SU-DHL-6 (cell line): ENCODE results near the gene CAV1.

Source experiments
- H2AFZ ChIP-seq: fragments of 200-600 bp; sonication (generic); 2 replicates; pipeline ENCODE4 v1.6.1; 2014; ENCODE audit warnings: low read depth, mild to moderate bottlenecking, moderate library complexity, mixed read lengths, antibody characterized with exemption, low read length; ENCODE audit not compliant: severe bottlenecking
- H3F3A ChIP-seq: fragments of 200-600 bp; shearing (Covaris generic); 2 replicates; pipeline ENCODE4 v1.6.0; 2016; ENCODE audit warnings: antibody characterized with exemption, mild to moderate bottlenecking; ENCODE audit not compliant: insufficient read depth
- H3K27ac ChIP-seq: fragments of 200-600 bp; sonication (generic); 2 replicates; pipeline ENCODE4 v1.5.1; 2016; ENCODE audit warnings: low read depth, mild to moderate bottlenecking, low read length, moderate library complexity, mixed read lengths
- H3K27me3 ChIP-seq: fragments of 200-600 bp; sonication (generic), shearing (Covaris generic); 2 replicates; pipeline ENCODE4 v1.6.0; 2014; ENCODE audit warnings: mild to moderate bottlenecking, low read length
- H3K36me3 ChIP-seq: fragments of 200-600 bp; sonication (generic); 2 replicates; pipeline ENCODE4 v1.6.1; 2014; ENCODE audit warnings: mild to moderate bottlenecking, low read length, mixed read lengths
- H3K4me2 ChIP-seq: fragments of 300-600, 200-600 bp; shearing (Covaris generic), sonication (generic); 2 replicates; pipeline ENCODE4 v1.6.0; 2014; ENCODE audit warnings: low read length, low read depth, mild to moderate bottlenecking; ENCODE audit not compliant: poor library complexity, severe bottlenecking
- H3K4me3 ChIP-seq: fragments of 200-600 bp; sonication (generic); 2 replicates; pipeline ENCODE4 v1.5.1; 2014; ENCODE audit warnings: antibody characterized with exemption, low read length, mild to moderate bottlenecking, mixed read lengths; ENCODE audit not compliant: insufficient read depth, poor library complexity, severe bottlenecking
- H3K79me2 ChIP-seq: fragments of 200-600 bp; sonication (generic); 2 replicates; pipeline ENCODE4 v1.6.1; 2014; ENCODE audit warnings: mild to moderate bottlenecking, low read length, moderate library complexity; ENCODE audit not compliant: insufficient read depth
- H3K9ac ChIP-seq: fragments of 200-600 bp; sonication (generic); 2 replicates; pipeline ENCODE4 v1.7.0; 2014; ENCODE audit warnings: mild to moderate bottlenecking, low read length
- H3K9me2 ChIP-seq: fragments of 200-600 bp; sonication (generic); replicated peaks from 2 replicates; pipeline ENCODE4 v1.6.1; 2014; ENCODE audit warnings: low read length; ENCODE audit not compliant: insufficient read depth
- H3K9me3 ChIP-seq: fragments of 200-600 bp; sonication (generic); 2 replicates; pipeline ENCODE4 v1.6.1; 2014; ENCODE audit warnings: low read length, mixed read lengths; ENCODE audit not compliant: insufficient read depth
- H4K20me1 ChIP-seq: fragments of 200-600 bp; sonication (generic); 2 replicates; pipeline ENCODE4 v1.6.1; 2014; ENCODE audit warnings: low read depth, mild to moderate bottlenecking, antibody characterized with exemption, low read length, moderate library complexity, mixed read lengths
- EZH2phosphoT487 ChIP-seq: fragments of 200-600 bp; sonication (generic), shearing (Covaris generic); conservative IDR thresholded peaks from 2 replicates; pipeline ENCODE4 v1.6.1; 2018; ENCODE audit warnings: mild to moderate bottlenecking, antibody characterized with exemption, low read length, moderate library complexity, mixed read lengths
- TF ChIP-seq, protein P1 (sequence below): fragments of 200-600 bp; sonication (generic); IDR thresholded peaks from one replicate; pipeline ENCODE4 v1.5.1; 2017; ENCODE audit warnings: antibody characterized with exemption, mild to moderate bottlenecking, low read length, moderate library complexity; ENCODE audit not compliant: insufficient read depth, poor library complexity, severe bottlenecking

The CAV1 gene

DNA sequence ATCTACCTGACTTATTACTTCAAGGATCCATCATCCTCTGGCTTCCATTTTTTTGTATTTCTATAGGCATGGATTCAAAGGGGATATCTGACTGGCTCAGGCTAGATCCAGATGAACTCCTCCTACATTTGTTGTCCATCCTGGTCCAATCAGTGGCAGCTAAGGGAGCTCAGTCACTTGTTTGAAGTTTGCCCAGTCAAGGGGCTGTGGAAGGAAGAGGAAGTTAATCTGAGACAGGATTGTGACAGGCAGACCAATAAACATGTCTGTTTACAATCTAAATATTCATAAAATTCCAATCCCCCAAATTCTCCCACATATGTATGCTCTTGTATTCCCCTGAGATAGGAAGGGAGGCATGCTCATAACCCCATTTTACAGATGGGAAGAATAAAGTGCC, 48.7 kb downstream of the CAV1 start:
- TF ChIP-seq, protein P1, sequence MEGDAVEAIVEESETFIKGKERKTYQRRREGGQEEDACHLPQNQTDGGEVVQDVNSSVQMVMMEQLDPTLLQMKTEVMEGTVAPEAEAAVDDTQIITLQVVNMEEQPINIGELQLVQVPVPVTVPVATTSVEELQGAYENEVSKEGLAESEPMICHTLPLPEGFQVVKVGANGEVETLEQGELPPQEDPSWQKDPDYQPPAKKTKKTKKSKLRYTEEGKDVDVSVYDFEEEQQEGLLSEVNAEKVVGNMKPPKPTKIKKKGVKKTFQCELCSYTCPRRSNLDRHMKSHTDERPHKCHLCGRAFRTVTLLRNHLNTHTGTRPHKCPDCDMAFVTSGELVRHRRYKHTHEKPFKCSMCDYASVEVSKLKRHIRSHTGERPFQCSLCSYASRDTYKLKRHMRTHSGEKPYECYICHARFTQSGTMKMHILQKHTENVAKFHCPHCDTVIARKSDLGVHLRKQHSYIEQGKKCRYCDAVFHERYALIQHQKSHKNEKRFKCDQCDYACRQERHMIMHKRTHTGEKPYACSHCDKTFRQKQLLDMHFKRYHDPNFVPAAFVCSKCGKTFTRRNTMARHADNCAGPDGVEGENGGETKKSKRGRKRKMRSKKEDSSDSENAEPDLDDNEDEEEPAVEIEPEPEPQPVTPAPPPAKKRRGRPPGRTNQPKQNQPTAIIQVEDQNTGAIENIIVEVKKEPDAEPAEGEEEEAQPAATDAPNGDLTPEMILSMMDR = no peak
- TF ChIP-seq EZH2phosphoT487 = no peak
- Histone ChIP-seq H3F3A (no peaks in the 10 kb centered on the region), H3K9ac (no peak overlapping the region), H3K4me2 (no peak overlapping the region), H3K9me2 (no peaks in the 10 kb centered on the region), H4K20me1 (no peaks in the 10 kb centered on the region), H3K9me3 (no peaks in the 10 kb centered on the region), H3K36me3 (no peaks in the 10 kb centered on the region), H3K27me3 (no peaks in the 10 kb centered on the region), H2AFZ (no peak overlapping the region), H3K27ac (no peak overlapping the region), H3K4me3 (no peak overlapping the region), H3K79me2 (no peaks in the 10 kb centered on the region)

DNA sequence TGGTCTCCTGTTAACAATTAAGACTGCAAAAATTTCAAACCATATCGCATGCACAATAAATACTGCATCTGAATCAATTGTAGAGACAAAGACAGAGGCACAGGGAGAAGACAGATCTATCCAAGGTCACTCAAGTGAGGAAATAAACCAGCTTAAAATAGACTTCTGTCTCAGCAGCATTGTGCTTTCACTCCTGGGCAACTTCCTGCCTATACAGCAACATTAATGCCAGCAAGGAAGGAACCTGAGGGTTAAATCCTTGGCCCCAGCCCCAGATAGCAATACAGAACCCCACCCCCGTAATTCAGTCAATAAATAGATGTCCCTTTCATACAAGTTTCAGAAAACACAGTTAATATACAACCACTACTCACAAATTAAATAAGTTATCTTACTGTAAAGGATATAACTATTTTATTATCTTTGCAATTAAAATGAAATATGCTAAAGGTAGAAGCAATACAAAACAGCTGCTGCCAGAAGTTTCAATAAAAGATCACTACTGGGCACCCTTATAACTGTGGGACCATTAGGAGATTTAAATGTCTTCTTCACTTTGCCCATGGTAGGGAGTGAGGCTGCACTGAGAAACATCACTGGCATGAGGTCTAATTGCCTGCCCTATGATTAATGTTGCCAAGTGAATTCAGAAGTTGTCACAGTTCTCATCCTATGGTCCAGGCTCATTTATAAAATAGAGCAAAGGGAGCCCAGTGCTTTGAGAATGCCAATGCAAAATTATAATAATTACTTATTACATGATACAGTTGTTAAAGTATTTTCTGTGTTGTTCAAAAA, 49.4 kb downstream of the CAV1 start:
- Histone ChIP-seq H3K4me3 (no peak overlapping the region), H3K27me3 (no peaks in the 10 kb centered on the region), H3K9me3 (no peaks in the 10 kb centered on the region), H3K36me3 (no peaks in the 10 kb centered on the region), H4K20me1 (no peaks in the 10 kb centered on the region), H3K4me2 (no peak overlapping the region), H3K27ac (no peak overlapping the region), H3K9ac (no peak overlapping the region), H3K79me2 (no peaks in the 10 kb centered on the region), H2AFZ (no peak overlapping the region), H3K9me2 (no peaks in the 10 kb centered on the region), H3F3A (no peaks in the 10 kb centered on the region)
- no peak for TF ChIP-seq EZH2phosphoT487
- TF ChIP-seq, protein P1 = no peak

DNA sequence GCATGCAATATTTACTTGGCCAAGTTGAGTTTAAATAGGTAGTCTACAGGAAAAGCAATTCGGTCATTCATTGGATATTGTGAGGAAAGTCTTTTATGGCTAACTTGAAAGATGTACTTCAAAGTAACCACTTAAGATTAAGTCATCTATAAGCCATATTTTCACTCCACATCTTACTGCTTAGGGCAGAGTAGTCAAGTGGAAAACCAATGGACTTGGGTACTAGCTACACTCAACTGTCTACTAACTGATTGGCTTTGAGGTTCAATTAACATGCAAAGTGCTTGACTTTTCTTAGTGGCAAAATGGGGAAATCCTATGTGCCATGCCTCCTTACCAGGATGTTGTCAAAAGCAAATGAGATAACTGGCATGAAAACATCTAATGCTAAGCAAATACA, 51.0 kb downstream of the CAV1 start:
- no peak overlapping the region for H3K27ac ChIP-seq
- H3K79me2 ChIP-seq = no peaks in the 10 kb centered on the region
- TF ChIP-seq, protein P1 = no peak
- TF ChIP-seq EZH2phosphoT487 = no peak

More for the DNA sequence above, 51.0 kb downstream of the CAV1 start:
- no peak overlapping the region for H3K4me2 ChIP-seq
- H3K36me3 ChIP-seq = no peaks in the 10 kb centered on the region
- H3K27me3 ChIP-seq = no peaks in the 10 kb centered on the region
- no peak overlapping the region for H3K4me3 ChIP-seq
- H3K9me2 ChIP-seq = no peaks in the 10 kb centered on the region
- no peak overlapping the region for H2AFZ ChIP-seq
- H3F3A ChIP-seq = no peaks in the 10 kb centered on the region
- H4K20me1 ChIP-seq = no peaks in the 10 kb centered on the region
- H3K9me3 ChIP-seq = no peaks in the 10 kb centered on the region
- H3K9ac ChIP-seq = no peak overlapping the region
